GM23338 (cell line): ENCODE data around the gene ORAI3. TPM values are rescaled to one million over a fixed set of nuclear protein-coding genes. Genes with fewer than 3 reads are reported as not detected.

ENCODE experiments used
- ATAC-seq: fragments of 200-7000 bp; cut with Tn5 transposase; 3 replicates; pipeline ENCODE4 v1.9.1; 2020
- DNase-seq: peaks from one replicate; pipeline ENCODE4 v3.0.0-alpha.2; 2015; ENCODE audit warnings: low spot score
- H2AFZ ChIP-seq: fragments of 200-600 bp; sonication (generic); 2 replicates; pipeline ENCODE4 v1.8.0; 2016; ENCODE audit warnings: antibody characterized with exemption, mild to moderate bottlenecking, moderate library complexity
- H3F3A ChIP-seq: fragments of 200-600 bp; sonication (generic); replicated peaks from 2 replicates; pipeline ENCODE4 v1.8.0; 2017; ENCODE audit warnings: antibody characterized with exemption, mixed run types, low read depth
- H3K27ac ChIP-seq: fragments of 200-600 bp; sonication (generic); 2 replicates; pipeline ENCODE4 v1.6.1; 2016; ENCODE audit warnings: low read depth
- H3K27me3 ChIP-seq: fragments of 200-600 bp; sonication (generic); 2 replicates; pipeline ENCODE4 v1.8.0; 2016; ENCODE audit warnings: mild to moderate bottlenecking, mixed run types, moderate library complexity; ENCODE audit not compliant: insufficient read depth
- H3K36me3 ChIP-seq: fragments of 200-600 bp; sonication (generic); 2 replicates; pipeline ENCODE4 v1.8.0; 2016; ENCODE audit warnings: mild to moderate bottlenecking; ENCODE audit not compliant: insufficient read depth
- H3K4me1 ChIP-seq: fragments of 200-600 bp; sonication (generic); 2 replicates; pipeline ENCODE4 v1.8.0; 2016; ENCODE audit warnings: mild to moderate bottlenecking, moderate library complexity; ENCODE audit not compliant: insufficient read depth
- H3K4me2 ChIP-seq: fragments of 200-600 bp; sonication (generic); 2 replicates; pipeline ENCODE4 v1.7.1; 2017; ENCODE audit warnings: mixed run types
- H3K4me3 ChIP-seq: fragments of 200-600 bp; sonication (generic); 2 replicates; pipeline ENCODE4 v1.6.1; 2016; ENCODE audit warnings: mixed run types
- H3K79me2 ChIP-seq: fragments of 200-600 bp; sonication (generic); replicated peaks from 2 replicates; pipeline ENCODE4 v1.8.0; 2017; ENCODE audit warnings: mild to moderate bottlenecking; ENCODE audit not compliant: insufficient read depth
- H3K9me2 ChIP-seq: fragments of 200-600 bp; sonication (generic); 2 replicates; pipeline ENCODE4 v1.8.0; 2017; ENCODE audit not compliant: insufficient read depth
- H4K20me1 ChIP-seq: fragments of 200-600 bp; sonication (generic); replicated peaks from 2 replicates; pipeline ENCODE4 v1.8.0; 2017; ENCODE audit warnings: mild to moderate bottlenecking; ENCODE audit not compliant: insufficient read depth
- H3K27ac Mint-ChIP-seq: 2 replicates; pipeline ENCODE4 v1.8.0; 2020; ENCODE audit warnings: inconsistent platforms, mild to moderate bottlenecking, moderate library complexity, mixed read lengths
- H3K27me3 Mint-ChIP-seq: 3 replicates; pipeline ENCODE4 v1.8.0; 2022; ENCODE audit warnings: low read depth, mild to moderate bottlenecking, moderate library complexity, mixed read lengths, inconsistent platforms; ENCODE audit not compliant: insufficient read depth, poor library complexity
- H3K36me3 Mint-ChIP-seq: 3 replicates; pipeline ENCODE4 v1.8.0; 2021; ENCODE audit warnings: low read depth, mild to moderate bottlenecking, inconsistent platforms, moderate library complexity, mixed read lengths
- H3K4me1 Mint-ChIP-seq: 3 replicates; pipeline ENCODE4 v1.8.0; 2020; ENCODE audit warnings: mild to moderate bottlenecking, inconsistent platforms, mixed read lengths
- H3K4me3 Mint-ChIP-seq: 3 replicates; pipeline ENCODE4 v1.8.0; 2021; ENCODE audit warnings: moderate library complexity, mild to moderate bottlenecking, inconsistent platforms, mixed read lengths
- H3K9me3 Mint-ChIP-seq: 3 replicates; pipeline ENCODE4 v1.8.0; 2020; ENCODE audit warnings: moderate library complexity, mild to moderate bottlenecking, inconsistent platforms, mixed read lengths
- CREB1 ChIP-seq: fragments of 250-450 bp; sonication (Bioruptor Pico); IDR thresholded peaks from 2 replicates; pipeline ENCODE4 v1.5.0; 2020; ENCODE audit warnings: low read depth, mild to moderate bottlenecking, moderate library complexity
- CTCF ChIP-seq, 2 experiments: fragments of 200-600 bp in 1 of 2; sonication (generic) in 1 of 2; conservative IDR thresholded peaks; 2 replicates each; pipeline versions ENCODE4 v1.5.1 to v1.6.1; 2016 to 2017; ENCODE audit warnings: antibody characterized with exemption in 2 of 2, low read depth in 2 of 2, mild to moderate bottlenecking in 2 of 2, moderate library complexity in 1 of 2
- ETS1 ChIP-seq: IDR thresholded peaks from 2 replicates; pipeline ENCODE4 v1.6.1; 2016; ENCODE audit warnings: antibody characterized with exemption
- EZH2 ChIP-seq: fragments of 200-600 bp; sonication (generic); IDR thresholded peaks from one replicate; pipeline ENCODE4 v1.8.0; 2017; ENCODE audit warnings: antibody characterized with exemption, mild to moderate bottlenecking, low read depth; ENCODE audit not compliant: unreplicated experiment
- POLR2AphosphoS5 ChIP-seq: IDR thresholded peaks from 2 replicates; pipeline ENCODE4 v1.6.1; 2016; ENCODE audit warnings: antibody characterized with exemption, low read depth
- ZNF114 ChIP-seq: fragments of 250-450 bp; sonication (Bioruptor Pico); IDR thresholded peaks from 2 replicates; pipeline ENCODE4 v1.5.0; 2020; ENCODE audit warnings: mild to moderate bottlenecking, moderate library complexity
- polyA plus RNA-seq: library from polyadenylated mRNA; unstranded; fragments of >200 nt; fragmentation: Nextera tagmentation; extraction: Ambion mirVana; gene quantifications from 2 replicates; pipeline ENCODE4 v1.2.1, GENCODE V29; 2016
- total RNA-seq: library from RNA; depleted of rRNA; stranded (reverse); fragments of >200 nt; shearing (Covaris generic); gene quantifications from 2 replicates; pipeline ENCODE4 v1.2.3, GENCODE V29; 2014

ORAI3 gene
- total and polyA plus RNA-seq, 2 experiments from 2014 or later: 6.9 to 15.9 TPM

- peak; percentile 85 for DNase-seq
- peak; percentile 92 for TF ChIP-seq ETS1
- TF ChIP-seq ZNF114 (CRISPR knock-in tag): no peak
- peak; percentile 41 for TF ChIP-seq POLR2AphosphoS5
- H3K4me1 ChIP-seq: peaks cover 9% of the 10 kb centered on the region; the same call in 1 of the 2 replicates
- Mint-ChIP-seq H3K4me3 (peak overlapping the region; percentile 30; the same call in 1 of the 3 replicates), H3K27ac (peak overlapping the region; percentile 70; the same call in 1 of the 2 replicates), H3K27me3 (peaks cover 4% of the 10 kb centered on the region), H3K9me3 (no peaks in the 10 kb centered on the region), H3K4me1 (peaks cover 11% of the 10 kb centered on the region), H3K36me3 (peaks cover 41% of the 10 kb centered on the region)
- no peaks in the 10 kb centered on the region for H3K27me3 ChIP-seq
- no peaks in the 10 kb centered on the region for H3K9me2 ChIP-seq
- no peak overlapping the region for H2AFZ ChIP-seq
- H3K27ac ChIP-seq: no peak overlapping the region
- peaks cover 27% of the 10 kb centered on the region for H3K36me3 ChIP-seq
- peaks cover 18% of the 10 kb centered on the region for H3K79me2 ChIP-seq
- H3K4me2 ChIP-seq: peak overlapping the region; percentile 48; the same call in 1 of the 2 replicates
- peak overlapping the region; percentile 20; the same call in 1 of the 2 replicates for H3K4me3 ChIP-seq
- peak; percentile 72 for ATAC-seq
- peaks cover 4% of the 10 kb centered on the region; the same call in 1 of the 2 replicates for H4K20me1 ChIP-seq
- 0 out of 2 replicates have a peak, but pooled peaks cover 5% of the 10 kb centered on the region for H3F3A ChIP-seq
Measured at GRCh38 chr16:30927789-30928378, 21.0 kb upstream of the ORAI3 start.

DNA sequence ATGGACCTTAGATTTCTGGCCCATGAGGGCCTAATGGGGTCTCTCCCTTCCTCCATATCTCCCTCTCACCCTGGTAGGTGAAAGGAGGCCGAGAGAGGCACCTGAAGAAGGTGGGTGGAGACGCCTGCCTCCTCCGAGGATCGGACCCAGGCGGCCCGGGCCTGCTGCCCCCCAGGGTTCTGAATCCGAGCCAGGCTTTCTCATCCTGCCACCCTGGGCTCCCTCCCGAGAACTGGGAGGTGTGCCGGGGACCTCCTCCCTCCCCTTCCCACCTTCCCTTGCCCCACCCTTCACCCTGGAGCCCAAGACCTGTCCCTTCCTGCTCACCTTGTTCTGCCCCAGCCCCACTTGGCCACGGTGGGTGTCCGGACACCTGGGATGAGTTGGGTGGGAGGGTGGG lies 20.5 kb upstream of the ORAI3 start:
- ATAC-seq: no peak

More for the DNA sequence above, 20.5 kb upstream of the ORAI3 start:
- peaks cover 11% of the 10 kb centered on the region for H3K4me1 Mint-ChIP-seq
- H3K4me3 Mint-ChIP-seq: no peak overlapping the region
- H3K4me1 ChIP-seq: peaks cover 9% of the 10 kb centered on the region; the same call in 1 of the 2 replicates
- H3K79me2 ChIP-seq: peaks cover 18% of the 10 kb centered on the region
- no peak overlapping the region for H3K27ac ChIP-seq
- TF ChIP-seq CTCF (conservative IDR thresholded peaks at IDR 0.05; ENCODE audit: low read depth in 2 of 2): no peak
- TF ChIP-seq CREB1 (CRISPR knock-in tag): no peak
- TF ChIP-seq EZH2: no peak
- peaks cover 27% of the 10 kb centered on the region for H3K36me3 ChIP-seq
- H4K20me1 ChIP-seq: peaks cover 4% of the 10 kb centered on the region; the same call in 1 of the 2 replicates
- H3K27me3 ChIP-seq: no peaks in the 10 kb centered on the region
- H3K9me2 ChIP-seq: no peaks in the 10 kb centered on the region
- no peak overlapping the region for H3K4me2 ChIP-seq
- H3K36me3 Mint-ChIP-seq: peaks cover 43% of the 10 kb centered on the region
- H3K27ac Mint-ChIP-seq: peak overlapping the region; percentile 70; the same call in 1 of the 2 replicates
- no peak overlapping the region for H3K4me3 ChIP-seq
- no peaks in the 10 kb centered on the region for H3K27me3 Mint-ChIP-seq
- no peak overlapping the region for H2AFZ ChIP-seq
- DNase-seq: no peak
- no peaks in the 10 kb centered on the region for H3K9me3 Mint-ChIP-seq
- 0 out of 2 replicates have a peak, but pooled peaks cover 5% of the 10 kb centered on the region for H3F3A ChIP-seq
